ENCODE data around the gene RBFOX1.

DNA sequence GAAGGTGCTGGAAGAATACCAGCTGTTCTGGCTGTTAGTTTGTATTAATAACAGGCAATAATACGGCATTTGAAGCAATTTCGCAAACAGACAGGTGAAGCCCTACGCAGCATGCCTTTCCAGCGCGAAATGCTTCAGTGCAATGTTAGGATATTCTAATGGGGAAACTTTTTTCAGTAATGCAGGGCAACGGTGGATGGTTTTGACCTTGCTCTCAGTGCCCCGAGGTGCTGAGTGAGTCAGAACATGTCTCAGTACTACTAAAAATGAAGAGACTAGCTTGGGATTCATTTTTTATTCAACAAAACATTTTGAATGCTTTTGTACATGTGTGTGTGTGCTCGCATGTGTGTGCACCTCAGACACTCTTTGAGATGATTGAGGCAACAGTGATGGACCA, 172.2 kb downstream of the RBFOX1 start:
- TF ChIP-seq, protein P1, sequence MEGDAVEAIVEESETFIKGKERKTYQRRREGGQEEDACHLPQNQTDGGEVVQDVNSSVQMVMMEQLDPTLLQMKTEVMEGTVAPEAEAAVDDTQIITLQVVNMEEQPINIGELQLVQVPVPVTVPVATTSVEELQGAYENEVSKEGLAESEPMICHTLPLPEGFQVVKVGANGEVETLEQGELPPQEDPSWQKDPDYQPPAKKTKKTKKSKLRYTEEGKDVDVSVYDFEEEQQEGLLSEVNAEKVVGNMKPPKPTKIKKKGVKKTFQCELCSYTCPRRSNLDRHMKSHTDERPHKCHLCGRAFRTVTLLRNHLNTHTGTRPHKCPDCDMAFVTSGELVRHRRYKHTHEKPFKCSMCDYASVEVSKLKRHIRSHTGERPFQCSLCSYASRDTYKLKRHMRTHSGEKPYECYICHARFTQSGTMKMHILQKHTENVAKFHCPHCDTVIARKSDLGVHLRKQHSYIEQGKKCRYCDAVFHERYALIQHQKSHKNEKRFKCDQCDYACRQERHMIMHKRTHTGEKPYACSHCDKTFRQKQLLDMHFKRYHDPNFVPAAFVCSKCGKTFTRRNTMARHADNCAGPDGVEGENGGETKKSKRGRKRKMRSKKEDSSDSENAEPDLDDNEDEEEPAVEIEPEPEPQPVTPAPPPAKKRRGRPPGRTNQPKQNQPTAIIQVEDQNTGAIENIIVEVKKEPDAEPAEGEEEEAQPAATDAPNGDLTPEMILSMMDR (IDR thresholded peaks at IDR 0.05) = no peak
- TF ChIP-seq EZH2 (IDR thresholded peaks at IDR 0.05; ENCODE audit: borderline replicate concordance, insufficient read depth, low read depth, low read length, poor library complexity, severe bottlenecking) = no peak
